Naive thymus-derived CD8-positive, alpha-beta T cell (primary cell): ENCODE measurements around the gene CDHR2. TPM values are rescaled to one million over a fixed set of nuclear protein-coding genes. Genes with fewer than 3 reads are reported as not detected.
A peak's percentile ranks its signal among the peaks of the same experiment; 100 is the strongest.

ENCODE experiments used
- ATAC-seq, 2 donors: fragments of 150-1000 bp; cut with Tn5 transposase in 1 of 2; sonication (Bioruptor Pico), chemical (Tn5 transposase) in 1 of 2; 1 replicate in 1 of 2; 2 replicates in 1 of 2; pipeline ENCODE4 v1.10.0; 2021; ENCODE audit warnings: mild to moderate bottlenecking in 2 of 2, moderate library complexity in 2 of 2
- POLR2A ChIA-PET: fragments of 350-600 bp; sonication (Branson Sonifier 250); formaldehyde crosslinking; loops from one replicate; lab custom pipeline; 2021; ENCODE audit warnings: antibody characterized with exemption; lab: Charles Lee
- DNase-seq, 10 donors: peaks; one replicate each; pipeline versions ENCODE4 v3.0.0 to v3.0.0-alpha.2; 2020 to 2022
- H3K27ac Mint-ChIP-seq, 10 donors: one replicate each; pipeline ENCODE4 v1.8.0; 2020 to 2022; ENCODE audit warnings: mild to moderate bottlenecking in 10 of 10, mixed read lengths in 10 of 10, moderate library complexity in 4 of 10, inconsistent platforms in 1 of 10
- H3K27me3 Mint-ChIP-seq, 5 donors: one replicate each; pipeline ENCODE4 v1.8.0; 2021 to 2022; ENCODE audit warnings: mixed read lengths in 5 of 5
- H3K36me3 Mint-ChIP-seq, 3 donors: one replicate each; pipeline ENCODE4 v1.8.0; 2020 to 2022; ENCODE audit warnings: mixed read lengths in 3 of 3, mild to moderate bottlenecking in 2 of 3, inconsistent platforms in 1 of 3
- H3K4me1 Mint-ChIP-seq, 4 donors: one replicate each; pipeline ENCODE4 v1.8.0; 2021 to 2022; ENCODE audit warnings: mixed read lengths in 4 of 4
- H3K4me3 Mint-ChIP-seq, 10 donors: one replicate each; pipeline ENCODE4 v1.8.0; 2020 to 2022; ENCODE audit warnings: mild to moderate bottlenecking in 10 of 10, mixed read lengths in 10 of 10, moderate library complexity in 6 of 10, inconsistent platforms in 1 of 10
- H3K9me3 Mint-ChIP-seq, 9 donors: one replicate each; pipeline ENCODE4 v1.8.0; 2020 to 2022; ENCODE audit warnings: mixed read lengths in 9 of 9, mild to moderate bottlenecking in 3 of 9, inconsistent platforms in 1 of 9, moderate library complexity in 1 of 9
- polyA plus RNA-seq, 3 donors: library from polyadenylated mRNA; unstranded; fragments of 300-500 nt; fragmentation: Illumina TruSeq; gene quantifications; one replicate each; pipeline ENCODE4 v1.2.3, GENCODE V29; 2021
- total RNA-seq, 8 experiments: library from RNA in 2 of 8; stranded (reverse) in 2 of 8; gene quantifications; one replicate each; pipeline ENCODE4 v1.2.3 and lab custom pipeline; 2021 to 2026

The CDHR2 gene
- total and polyA plus RNA-seq, 5 experiments from 2014 or later, result 0.26 to 4.8 (median 3.6) TPM; not detected in 2

DNA sequence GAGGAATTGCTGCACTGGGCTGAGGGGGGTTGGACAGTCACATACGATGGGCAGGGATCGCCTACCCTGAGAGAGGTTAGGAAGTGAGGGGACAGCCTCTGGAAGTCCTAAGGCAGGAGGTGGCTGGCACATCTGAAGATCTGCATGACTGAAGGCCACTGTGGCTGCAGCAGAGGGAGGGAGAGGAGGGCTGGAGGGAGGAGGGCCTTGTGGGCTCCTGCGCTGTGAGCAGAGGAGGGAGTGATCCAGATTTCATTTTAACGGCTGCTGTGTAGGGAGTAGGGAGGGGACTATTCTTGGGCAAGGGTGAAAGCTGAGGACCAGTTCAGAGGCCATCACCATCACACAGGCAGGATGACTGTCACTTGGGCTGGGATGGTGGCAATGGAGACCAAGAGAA lies 88.4 kb downstream of the CDHR2 start:
- ATAC-seq (no peak), DNase-seq (no peak)
- POLR2A ChIA-PET, result no interaction called here
- H3K36me3 Mint-ChIP-seq, result peaks cover 0 to 7% (median 0%) of the 10 kb centered on the region in 3 donors
- H3K4me1 Mint-ChIP-seq, result peaks cover 4 to 10% (median 7%) of the 10 kb centered on the region in 4 donors
- peaks cover 20 to 31% (median 29%) of the 10 kb centered on the region in 5 donors for H3K27me3 Mint-ChIP-seq
- H3K9me3 Mint-ChIP-seq, result peaks cover 0 to 4% (median 0%) of the 10 kb centered on the region in 9 donors
- H3K4me3 Mint-ChIP-seq, result peak overlapping the region in 1 of 10 donors; percentile 54
- H3K27ac Mint-ChIP-seq, result no peak overlapping the region

DNA sequence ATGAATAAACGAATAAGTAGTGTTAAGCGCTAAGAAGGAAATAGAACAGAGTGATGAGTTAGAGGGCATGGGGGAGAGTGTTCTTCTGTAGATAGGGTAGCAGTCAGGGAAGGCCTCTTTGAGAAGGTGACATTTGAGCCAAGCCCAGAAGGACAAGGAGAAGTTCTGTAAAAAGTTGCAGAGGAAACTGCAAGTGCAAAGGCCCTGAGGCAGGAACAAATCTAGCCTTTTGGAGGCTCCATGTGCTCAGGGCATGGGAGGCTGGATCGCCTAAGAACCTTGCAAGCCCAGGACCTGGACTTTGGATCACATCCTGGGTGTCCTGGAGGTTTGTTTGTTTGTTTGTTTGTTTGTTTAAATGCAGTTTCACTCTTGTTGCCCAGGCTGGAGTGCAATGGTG lies 89.3 kb downstream of the CDHR2 start:
- H3K36me3 Mint-ChIP-seq, result peaks cover 0 to 7% (median 0%) of the 10 kb centered on the region in 3 donors
- no peak for DNase-seq
- peaks cover 0 to 4% (median 0%) of the 10 kb centered on the region in 9 donors for H3K9me3 Mint-ChIP-seq
- no peak for ATAC-seq
- no peak overlapping the region for H3K27ac Mint-ChIP-seq
- peaks cover 19 to 28% (median 23%) of the 10 kb centered on the region in 5 donors for H3K27me3 Mint-ChIP-seq
- POLR2A ChIA-PET, result no interaction called here
- peaks cover 4 to 9% (median 7%) of the 10 kb centered on the region in 4 donors for H3K4me1 Mint-ChIP-seq
- no peak overlapping the region for H3K4me3 Mint-ChIP-seq

GRCh38 chr5:176639208-176639607 lies 90.1 kb downstream of the CDHR2 start:
- no peak overlapping the region for H3K27ac Mint-ChIP-seq
- POLR2A ChIA-PET, result no interaction called here
- H3K4me1 Mint-ChIP-seq, result peaks cover 0 to 2% (median under 1%) of the 10 kb centered on the region in 4 donors
- ATAC-seq (no peak), DNase-seq (no peak)
- H3K36me3 Mint-ChIP-seq, result peaks cover 0 to 7% (median 0%) of the 10 kb centered on the region in 3 donors
- H3K4me3 Mint-ChIP-seq, result no peak overlapping the region
- peaks cover 0 to 4% (median 0%) of the 10 kb centered on the region in 9 donors for H3K9me3 Mint-ChIP-seq
- peaks cover 11 to 20% (median 15%) of the 10 kb centered on the region in 5 donors for H3K27me3 Mint-ChIP-seq

- Mint-ChIP-seq H3K36me3 (peaks cover 0 to 5% (median 0%) of the 10 kb centered on the region in 3 donors), H3K4me3 (no peak overlapping the region), H3K27ac (no peak overlapping the region), H3K27me3 (peaks cover 6 to 17% (median 12%) of the 10 kb centered on the region in 5 donors), H3K9me3 (peaks cover 0 to 3% (median 0%) of the 10 kb centered on the region in 9 donors), H3K4me1 (peaks cover 0 to 2% (median 1%) of the 10 kb centered on the region in 4 donors)
- POLR2A ChIA-PET, result no interaction called here
- ATAC-seq, result no peak
- no peak for DNase-seq
These were observed 90.8 kb downstream of the CDHR2 start for GRCh38 chr5:176639981-176640380.

- H3K4me1 Mint-ChIP-seq, result peaks cover 0 to 6% (median 0%) of the 10 kb centered on the region in 4 donors
- POLR2A ChIA-PET, result interaction anchor here (0.5 kb wide), 1 partner anchor 116 kb away, joined by 3 read pairs; no protein-coding TSS in a partner anchor
These were observed 91.5 kb downstream of the CDHR2 start for GRCh38 chr5:176640616-176641015.

DNA sequence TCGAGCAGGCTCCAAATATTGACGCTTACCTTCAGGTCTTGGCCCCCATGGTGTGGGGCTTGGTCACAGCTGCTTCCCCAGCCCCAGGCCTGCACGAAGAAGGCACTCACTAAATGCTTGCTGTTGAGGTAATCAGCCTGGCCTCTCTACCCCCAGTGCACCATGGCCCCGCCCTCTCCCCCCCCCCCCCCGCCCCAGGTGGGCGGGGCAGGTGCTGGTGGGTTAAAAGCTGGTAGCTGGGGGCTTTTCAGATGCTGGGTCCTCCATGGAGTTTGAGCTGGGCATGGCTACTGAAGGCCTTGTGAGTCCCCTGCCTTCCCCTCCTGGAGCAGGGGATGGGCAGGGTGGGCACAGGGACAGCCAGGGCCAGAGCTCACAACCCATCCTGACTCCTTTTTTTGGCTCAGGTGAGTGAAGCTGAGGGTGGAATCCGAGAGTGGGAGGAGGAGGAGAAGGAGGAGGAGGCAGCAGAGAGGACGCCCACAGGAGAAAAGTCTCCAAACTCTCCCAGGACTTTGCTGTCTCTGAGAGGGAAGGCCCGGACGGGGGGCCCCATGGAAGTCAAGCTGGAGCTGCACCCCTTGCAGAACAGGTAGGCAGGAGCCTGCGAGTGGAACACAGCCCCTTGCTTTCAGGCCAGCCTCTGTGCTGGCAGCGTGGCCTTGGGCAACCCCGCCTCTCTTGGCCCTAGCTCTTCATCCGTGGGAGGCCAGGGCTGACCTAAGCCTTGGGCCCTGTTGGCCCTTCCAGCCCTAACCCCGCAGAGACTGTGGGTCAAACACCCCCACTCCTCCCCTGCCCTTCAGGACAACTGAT lies 93.7 kb downstream of the CDHR2 start:
- Mint-ChIP-seq H3K27ac (no peak overlapping the region), H3K36me3 (no peaks in the 10 kb centered on the region), H3K4me3 (no peak overlapping the region), H3K4me1 (peaks cover 8 to 19% (median 15%) of the 10 kb centered on the region in 4 donors), H3K27me3 (peaks cover 0 to 3% (median 0%) of the 10 kb centered on the region in 5 donors), H3K9me3 (no peaks in the 10 kb centered on the region)
- POLR2A ChIA-PET, result no interaction called here
- no peak for ATAC-seq
- DNase-seq, result no peak

More at GRCh38 chr5:176640616-176641015, 91.5 kb downstream of the CDHR2 start:
- no peak for ATAC-seq
- Mint-ChIP-seq H3K27me3 (peaks cover 0 to 11% (median 6%) of the 10 kb centered on the region in 5 donors), H3K27ac (peak overlapping the region in 1 of 10 donors; percentile 60), H3K36me3 (no peaks in the 10 kb centered on the region), H3K4me3 (no peak overlapping the region), H3K9me3 (no peaks in the 10 kb centered on the region)
- no peak for DNase-seq

DNA sequence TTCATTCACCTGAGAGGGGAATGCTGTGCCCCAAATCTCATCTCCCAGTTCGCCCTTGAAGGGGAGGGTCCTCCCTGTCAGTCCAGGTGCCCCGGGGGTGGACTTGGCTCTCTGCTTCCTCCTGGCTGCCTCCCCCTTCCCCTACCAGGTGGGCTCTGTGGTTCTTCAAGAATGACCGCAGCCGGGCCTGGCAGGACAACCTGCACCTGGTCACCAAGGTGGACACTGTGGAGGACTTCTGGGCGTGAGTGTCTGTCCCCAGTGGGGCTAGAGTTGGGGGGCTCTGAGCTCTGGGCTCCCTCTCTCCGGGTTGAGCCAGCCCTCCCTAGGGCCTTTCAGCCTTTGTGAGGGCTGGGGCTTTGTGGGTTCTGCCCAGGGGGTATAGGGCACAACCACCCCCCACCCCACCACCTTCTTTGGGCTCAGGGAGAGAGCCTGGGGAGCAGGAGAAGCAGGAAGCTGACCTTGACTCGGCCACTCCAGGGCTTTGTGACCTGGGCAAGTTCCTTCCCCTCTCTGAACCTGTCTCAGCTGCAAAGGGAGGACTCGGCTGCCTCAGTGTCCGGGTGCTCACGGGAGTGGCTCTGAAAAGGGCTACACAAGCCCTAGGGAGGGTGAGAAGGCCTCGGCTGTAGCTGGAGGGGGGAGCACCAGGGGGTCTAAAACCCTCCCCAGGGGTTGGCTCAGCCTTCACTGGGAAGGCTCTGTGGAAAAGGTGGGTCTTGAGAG lies 94.5 kb downstream of the CDHR2 start:
- no peak for DNase-seq
- peaks cover 0 to 2% (median 0%) of the 10 kb centered on the region in 5 donors for H3K27me3 Mint-ChIP-seq
- H3K4me3 Mint-ChIP-seq, result no peak overlapping the region
- H3K27ac Mint-ChIP-seq, result no peak overlapping the region
- H3K4me1 Mint-ChIP-seq, result peaks cover 12 to 26% (median 21%) of the 10 kb centered on the region in 4 donors
- no peaks in the 10 kb centered on the region for H3K9me3 Mint-ChIP-seq
- no peak for ATAC-seq
- POLR2A ChIA-PET, result interaction anchor here (0.6 kb wide), 1 partner anchor 255 kb away, joined by 3 read pairs; no protein-coding TSS in a partner anchor
- no peaks in the 10 kb centered on the region for H3K36me3 Mint-ChIP-seq

DNA sequence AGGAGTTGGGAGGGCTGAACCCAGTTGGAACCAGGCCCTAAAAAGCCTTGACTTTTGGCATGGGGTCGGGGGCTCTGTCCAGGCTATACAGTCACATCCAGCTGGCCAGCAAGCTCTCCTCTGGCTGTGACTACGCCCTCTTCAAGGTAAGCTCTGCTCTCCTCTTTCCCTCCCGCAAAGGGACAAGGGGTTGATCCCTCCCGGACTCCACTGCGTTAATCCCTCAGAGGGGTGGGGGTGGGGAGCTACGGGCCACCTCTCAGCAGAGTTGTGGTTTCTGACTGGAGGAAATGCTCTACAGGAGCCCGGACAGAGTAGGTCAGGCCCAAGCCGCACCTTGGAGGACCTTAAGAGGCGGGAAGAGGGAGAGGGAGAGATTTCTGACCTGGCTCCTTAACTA lies 95.2 kb downstream of the CDHR2 start:
- Mint-ChIP-seq H3K27ac (no peak overlapping the region), H3K36me3 (no peaks in the 10 kb centered on the region), H3K9me3 (no peaks in the 10 kb centered on the region), H3K4me1 (peaks cover 18 to 33% (median 28%) of the 10 kb centered on the region in 4 donors), H3K27me3 (peaks cover 0 to 2% (median 0%) of the 10 kb centered on the region in 5 donors), H3K4me3 (no peak overlapping the region)
- DNase-seq (no peak), ATAC-seq (no peak)
- POLR2A ChIA-PET, result interaction anchor here (0.6 kb wide), 1 partner anchor 255 kb away, joined by 3 read pairs; no protein-coding TSS in a partner anchor

- no peak for DNase-seq
- POLR2A ChIA-PET, result interaction anchor here (0.6 kb wide), 1 partner anchor 10 kb away, joined by 4 read pairs; no protein-coding TSS in a partner anchor
- Mint-ChIP-seq H3K27ac (peak overlapping the region in 3 of 10 donors; percentile 8 to 80 (median 52)), H3K4me3 (peak overlapping the region in 5 of 10 donors; percentile 24 to 91 (median 48)), H3K9me3 (no peaks in the 10 kb centered on the region), H3K4me1 (peaks cover 20 to 40% (median 34%) of the 10 kb centered on the region in 4 donors), H3K27me3 (peaks cover 0 to 2% (median 0%) of the 10 kb centered on the region in 5 donors), H3K36me3 (no peaks in the 10 kb centered on the region)
- ATAC-seq, result no peak
These were observed 95.9 kb downstream of the CDHR2 start for GRCh38 chr5:176644878-176645670.
